ENCODE measurements around the gene GLIPR1. TPM values are rescaled to one million over a fixed set of nuclear protein-coding genes. Genes with fewer than 3 reads are reported as not detected.
"Not testable (repeated sequence)": the region's sequence is repeated elsewhere in the genome, so short reads cannot be mapped to it uniquely, and the experiment has no call there.

GLIPR1 gene
- total and polyA plus RNA-seq, 4 experiments from 2014 or later = 96.1 to 222 (median 129) TPM

DNA sequence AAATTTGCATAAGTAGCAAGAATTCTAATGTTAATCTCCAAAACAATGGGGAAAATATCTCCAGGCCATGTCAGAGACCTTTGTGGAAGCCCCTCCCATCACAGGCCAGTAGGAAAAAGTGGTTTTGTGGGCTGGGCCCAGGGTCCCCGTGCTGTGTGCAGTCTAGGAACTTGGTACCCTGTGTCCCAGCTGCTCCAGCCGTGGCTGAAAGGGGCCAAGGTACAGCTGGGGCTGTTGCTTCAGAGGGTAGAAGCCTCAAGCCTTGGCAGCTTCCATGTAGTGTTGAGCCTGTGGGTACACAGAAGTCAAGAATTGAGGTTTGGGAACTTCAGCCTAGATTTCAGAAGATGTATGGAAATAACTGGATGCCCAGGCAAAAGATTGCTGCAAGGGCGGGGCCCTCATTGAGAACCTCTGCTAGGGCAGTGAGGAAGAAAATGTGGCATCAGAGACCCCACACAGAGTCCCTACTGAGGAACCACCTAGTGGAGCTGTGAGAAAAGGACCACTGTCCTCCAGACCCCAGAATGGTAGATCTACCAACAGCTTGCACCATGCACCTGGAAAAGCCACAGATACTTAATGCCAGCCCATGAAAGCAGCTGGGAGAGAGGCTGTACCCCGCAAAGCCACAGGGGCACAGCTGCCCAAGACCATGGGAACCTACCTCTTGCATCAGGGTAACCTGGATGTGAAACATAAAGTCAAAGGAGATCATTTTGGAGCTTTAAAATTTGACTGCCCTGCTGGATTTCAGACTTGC, 38.7 kb upstream of the GLIPR1 start:
- CTCF ChIA-PET (ENCODE audit: partially characterized antibody) = interaction anchor here (1.6 kb wide), 1 partner anchor 42 kb away, joined by 9 read pairs; no protein-coding TSS in a partner anchor
- H3K27me3 Mint-ChIP-seq; H3K4me3 Mint-ChIP-seq; H3K9me3 Mint-ChIP-seq; H3K36me3 ChIP-seq (ENCODE audit: insufficient read depth, low read length); H3K9me3 ChIP-seq (ENCODE audit: control insufficient read depth in 1 of 2, low read length in 2 of 2); DNase-seq; H3K27ac Mint-ChIP-seq; H3K27me3 ChIP-seq (ENCODE audit: insufficient read depth, low read length); intact Hi-C loops (cut with micrococcal nuclease); H3K27ac ChIP-seq (ENCODE audit: low read depth, low read length); H3K36me3 Mint-ChIP-seq; H3K4me3 ChIP-seq (ENCODE audit: low read length in 2 of 2): not testable (repeated sequence)
- POLR2A ChIA-PET (ENCODE audit: partially characterized antibody) = interaction anchor here (0.7 to 1.3 kb wide), 2 partner anchors 13 to 39 kb away, joined by 3 to 7 read pairs; partner anchors contain the start of gene GLIPR1
- peaks cover 11 to 17% (median 15%) of the 10 kb centered on the region in 4 donors for H3K4me1 Mint-ChIP-seq
- H3K4me1 ChIP-seq (ENCODE audit: insufficient read depth, low read length) = peaks cover 13% of the 10 kb centered on the region

GRCh38 chr12:75442454-75442853, 38.1 kb upstream of the GLIPR1 start:
- H3K4me3 ChIP-seq (ENCODE audit: low read length in 2 of 2); H3K27ac ChIP-seq (ENCODE audit: low read depth, low read length); H3K4me3 Mint-ChIP-seq; H3K27me3 ChIP-seq (ENCODE audit: insufficient read depth, low read length); DNase-seq; H3K9me3 Mint-ChIP-seq; H3K27ac Mint-ChIP-seq; H3K36me3 Mint-ChIP-seq; H3K36me3 ChIP-seq (ENCODE audit: insufficient read depth, low read length); H3K9me3 ChIP-seq (ENCODE audit: control insufficient read depth in 1 of 2, low read length in 2 of 2); intact Hi-C loops (cut with micrococcal nuclease); H3K27me3 Mint-ChIP-seq: not testable (repeated sequence)
- POLR2A ChIA-PET (ENCODE audit: partially characterized antibody) = interaction anchor here (0.7 to 1.3 kb wide), 2 partner anchors 12 to 38 kb away, joined by 3 to 7 read pairs; partner anchors contain the start of gene GLIPR1
- CTCF ChIA-PET (ENCODE audit: partially characterized antibody) = interaction anchor here (1.1 to 1.6 kb wide), 2 partner anchors 42 to 43 kb away, joined by 3 to 9 read pairs; no protein-coding TSS in a partner anchor
- H3K4me1 ChIP-seq (ENCODE audit: insufficient read depth, low read length) = peaks cover 13% of the 10 kb centered on the region
- peaks cover 9 to 16% (median 15%) of the 10 kb centered on the region in 4 donors for H3K4me1 Mint-ChIP-seq

GRCh38 chr12:75443709-75444108, 36.8 kb upstream of the GLIPR1 start:
- no peaks in the 10 kb centered on the region for H3K9me3 ChIP-seq (ENCODE audit: control insufficient read depth in 1 of 2, low read length in 2 of 2)
- H3K27me3 ChIP-seq (ENCODE audit: insufficient read depth, low read length) = no peaks in the 10 kb centered on the region
- H3K27me3 Mint-ChIP-seq = peaks cover 0 to 3% of the 10 kb centered on the region in 2 donors
- H3K9me3 Mint-ChIP-seq = peaks cover 0 to 7% (median under 1%) of the 10 kb centered on the region in 8 donors
- intact Hi-C loops (cut with micrococcal nuclease) = no loop called here
- ChIA-PET CTCF (ENCODE audit: partially characterized antibody) (interaction anchor here (1.1 kb wide), 1 partner anchor 42 kb away, joined by 3 read pairs; no protein-coding TSS in a partner anchor), POLR2A (ENCODE audit: partially characterized antibody) (no interaction called here)
- no peak for DNase-seq
- no peaks in the 10 kb centered on the region for H3K36me3 ChIP-seq (ENCODE audit: insufficient read depth, low read length)
- peaks cover 1% of the 10 kb centered on the region for H3K4me1 ChIP-seq (ENCODE audit: insufficient read depth, low read length)
- H3K27ac ChIP-seq (ENCODE audit: low read depth, low read length) = no peak overlapping the region
- H3K4me3 ChIP-seq (ENCODE audit: low read length in 2 of 2) = no peak overlapping the region
- H3K36me3 Mint-ChIP-seq = peaks cover 0 to 5% of the 10 kb centered on the region in 2 donors
- no peak overlapping the region for H3K4me3 Mint-ChIP-seq
- no peak overlapping the region for H3K27ac Mint-ChIP-seq
- peaks cover 2 to 7% (median 3%) of the 10 kb centered on the region in 4 donors for H3K4me1 Mint-ChIP-seq

GRCh38 chr12:75444429-75445136, 36.0 kb upstream of the GLIPR1 start:
- H3K4me1 ChIP-seq (ENCODE audit: insufficient read depth, low read length) = no peaks in the 10 kb centered on the region
- H3K36me3 ChIP-seq (ENCODE audit: insufficient read depth, low read length) = no peaks in the 10 kb centered on the region
- CTCF ChIA-PET (ENCODE audit: partially characterized antibody) = no interaction called here
- peak overlapping the region in 1 of 7 donors; percentile 57 for H3K27ac Mint-ChIP-seq
- no peak overlapping the region for H3K27ac ChIP-seq (ENCODE audit: low read depth, low read length)
- peaks cover 0 to 5% of the 10 kb centered on the region in 2 donors for H3K36me3 Mint-ChIP-seq
- no peaks in the 10 kb centered on the region for H3K27me3 ChIP-seq (ENCODE audit: insufficient read depth, low read length)
- no peaks in the 10 kb centered on the region for H3K9me3 ChIP-seq (ENCODE audit: control insufficient read depth in 1 of 2, low read length in 2 of 2)
- no peak for DNase-seq
- no peak overlapping the region for H3K4me3 ChIP-seq (ENCODE audit: low read length in 2 of 2)
- peaks cover 0 to 7% (median 1%) of the 10 kb centered on the region in 8 donors for H3K9me3 Mint-ChIP-seq
- no peak overlapping the region for H3K4me3 Mint-ChIP-seq
- POLR2A ChIA-PET (ENCODE audit: partially characterized antibody) = no interaction called here
- intact Hi-C loops (cut with micrococcal nuclease) = no loop called here
- peaks cover 0 to 3% of the 10 kb centered on the region in 2 donors for H3K27me3 Mint-ChIP-seq
- peaks cover 0 to 2% (median 0%) of the 10 kb centered on the region in 4 donors for H3K4me1 Mint-ChIP-seq

GRCh38 chr12:75445137-75445507, 35.4 kb upstream of the GLIPR1 start:
- H3K9me3 ChIP-seq (ENCODE audit: control insufficient read depth in 1 of 2, low read length in 2 of 2); H3K4me1 Mint-ChIP-seq; DNase-seq; H3K36me3 Mint-ChIP-seq; intact Hi-C loops (cut with micrococcal nuclease); POLR2A ChIA-PET (ENCODE audit: partially characterized antibody); H3K27me3 ChIP-seq (ENCODE audit: insufficient read depth, low read length); H3K4me1 ChIP-seq (ENCODE audit: insufficient read depth, low read length); H3K27me3 Mint-ChIP-seq; H3K4me3 Mint-ChIP-seq; H3K9me3 Mint-ChIP-seq; H3K4me3 ChIP-seq (ENCODE audit: low read length in 2 of 2); H3K36me3 ChIP-seq (ENCODE audit: insufficient read depth, low read length); H3K27ac ChIP-seq (ENCODE audit: low read depth, low read length): not testable (repeated sequence)
- CTCF ChIA-PET (ENCODE audit: partially characterized antibody) = interaction anchor here (1.3 kb wide), 1 partner anchor 11 kb away, joined by 4 read pairs; no protein-coding TSS in a partner anchor
- H3K27ac Mint-ChIP-seq = peak overlapping the region in 1 of 7 donors; percentile 9

DNA sequence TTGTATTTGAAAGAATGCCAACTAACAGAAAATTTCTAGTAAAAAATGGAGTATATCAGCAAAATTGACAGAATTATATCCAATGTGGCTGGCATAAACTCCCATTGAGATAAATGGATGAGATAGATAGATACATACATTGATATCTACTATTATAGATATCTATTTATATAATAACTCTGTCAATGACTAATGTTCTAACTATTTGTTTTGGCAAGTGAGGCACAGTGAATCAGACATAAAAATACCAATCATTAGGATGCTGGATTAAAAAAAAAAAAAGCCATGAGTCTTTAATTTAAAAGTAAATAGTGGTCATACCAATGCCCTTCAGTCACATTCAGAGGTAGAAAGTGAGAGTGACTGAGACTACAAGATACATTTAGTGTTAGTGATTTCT, 33.7 kb upstream of the GLIPR1 start:
- Histone ChIP-seq H3K27ac (ENCODE audit: low read depth, low read length) (no peak overlapping the region), H3K9me3 (ENCODE audit: control insufficient read depth in 1 of 2, low read length in 2 of 2) (no peaks in the 10 kb centered on the region), H3K27me3 (ENCODE audit: insufficient read depth, low read length) (no peaks in the 10 kb centered on the region), H3K4me1 (ENCODE audit: insufficient read depth, low read length) (no peaks in the 10 kb centered on the region), H3K36me3 (ENCODE audit: insufficient read depth, low read length) (no peaks in the 10 kb centered on the region), H3K4me3 (ENCODE audit: low read length in 2 of 2) (no peak overlapping the region)
- H3K4me3 Mint-ChIP-seq = no peak overlapping the region
- POLR2A ChIA-PET (ENCODE audit: partially characterized antibody) = interaction anchor here (1.1 kb wide), 1 partner anchor 38 kb away, joined by 3 read pairs; no protein-coding TSS in a partner anchor
- CTCF ChIA-PET (ENCODE audit: partially characterized antibody) = interaction anchor here (2.4 to 2.5 kb wide), 2 partner anchors 9 to 38 kb away, joined by 16 to 24 read pairs; no protein-coding TSS in a partner anchor
- H3K9me3 Mint-ChIP-seq = peaks cover 0 to 2% (median 0%) of the 10 kb centered on the region in 8 donors
- DNase-seq = no peak
- H3K27ac Mint-ChIP-seq = no peak overlapping the region
- H3K36me3 Mint-ChIP-seq = no peaks in the 10 kb centered on the region
- peaks cover 0 to 2% (median 0%) of the 10 kb centered on the region in 4 donors for H3K4me1 Mint-ChIP-seq
- intact Hi-C loops (cut with micrococcal nuclease) = no loop called here
- H3K27me3 Mint-ChIP-seq = peaks cover 0 to 3% of the 10 kb centered on the region in 2 donors
